BLaER1 (cell line): ENCODE results near the gene VOPP1.

Experiments
- H3K27ac ChIP-seq: shearing (Covaris generic); formaldehyde crosslinking; 2 replicates; pipeline ENCODE4 v1.8.1; 2022
- H3K27me3 ChIP-seq: shearing (Covaris generic); formaldehyde crosslinking; 2 replicates; pipeline ENCODE4 v1.8.1; 2022
- H3K36me3 ChIP-seq: shearing (Covaris generic); formaldehyde crosslinking; 2 replicates; pipeline ENCODE4 v1.8.1; 2022
- H3K4me1 ChIP-seq: shearing (Covaris generic); formaldehyde crosslinking; 2 replicates; pipeline ENCODE4 v1.8.1; 2022
- H3K4me2 ChIP-seq: shearing (Covaris generic); formaldehyde crosslinking; 2 replicates; pipeline ENCODE4 v1.8.1; 2022
- H3K4me3 ChIP-seq: shearing (Covaris generic); formaldehyde crosslinking; 2 replicates; pipeline ENCODE4 v1.8.1; 2022
- H3K9ac ChIP-seq: shearing (Covaris generic); formaldehyde crosslinking; 2 replicates; pipeline ENCODE4 v1.8.1; 2022
- H3K9me3 ChIP-seq: shearing (Covaris generic); formaldehyde crosslinking; 2 replicates; pipeline ENCODE4 v1.8.1; 2022
- H4K20me1 ChIP-seq: shearing (Covaris generic); formaldehyde crosslinking; 2 replicates; pipeline ENCODE4 v1.8.1; 2022
- Cebpa-rat ChIP-seq: shearing (Covaris generic); IDR thresholded peaks from 2 replicates; pipeline ENCODE4 v1.8.1; 2022

The VOPP1 gene

GRCh38 chr7:55468495-55468894 is 103.8 kb downstream of the VOPP1 start:
- H3K27ac ChIP-seq = no peak overlapping the region
- no peaks in the 10 kb centered on the region for H3K27me3 ChIP-seq
- peaks cover 24% of the 10 kb centered on the region for H3K4me1 ChIP-seq
- H3K4me3 ChIP-seq = no peak overlapping the region
- H4K20me1 ChIP-seq = no peaks in the 10 kb centered on the region
- H3K4me2 ChIP-seq = no peak overlapping the region
- no peak overlapping the region for H3K9ac ChIP-seq
- H3K36me3 ChIP-seq = peaks cover 56% of the 10 kb centered on the region
- no peak for TF ChIP-seq Cebpa-rat
- H3K9me3 ChIP-seq = peaks cover 32% of the 10 kb centered on the region

GRCh38 chr7:55467047-55467593 is 105.2 kb downstream of the VOPP1 start:
- H3K4me2 ChIP-seq = no peak overlapping the region
- peaks cover 46% of the 10 kb centered on the region for H3K9me3 ChIP-seq
- H3K4me3 ChIP-seq = no peak overlapping the region
- H3K4me1 ChIP-seq = peaks cover 24% of the 10 kb centered on the region
- H3K27me3 ChIP-seq = no peaks in the 10 kb centered on the region
- H3K27ac ChIP-seq = no peak overlapping the region
- no peak for TF ChIP-seq Cebpa-rat
- peaks cover 52% of the 10 kb centered on the region for H3K36me3 ChIP-seq
- no peak overlapping the region for H3K9ac ChIP-seq
- no peaks in the 10 kb centered on the region for H4K20me1 ChIP-seq

GRCh38 chr7:55465691-55466090 is 106.6 kb downstream of the VOPP1 start:
- H3K27ac ChIP-seq = no peak overlapping the region
- H3K4me3 ChIP-seq = no peak overlapping the region
- H4K20me1 ChIP-seq = no peaks in the 10 kb centered on the region
- peaks cover 58% of the 10 kb centered on the region for H3K9me3 ChIP-seq
- H3K4me1 ChIP-seq = peaks cover 23% of the 10 kb centered on the region
- no peaks in the 10 kb centered on the region for H3K27me3 ChIP-seq
- H3K4me2 ChIP-seq = no peak overlapping the region
- TF ChIP-seq Cebpa-rat = no peak
- no peak overlapping the region for H3K9ac ChIP-seq
- H3K36me3 ChIP-seq = peaks cover 52% of the 10 kb centered on the region

GRCh38 chr7:55464422-55464821 is 107.9 kb downstream of the VOPP1 start:
- H3K27ac ChIP-seq = no peak overlapping the region
- H3K27me3 ChIP-seq = no peaks in the 10 kb centered on the region
- no peak overlapping the region for H3K9ac ChIP-seq
- H3K4me3 ChIP-seq = no peak overlapping the region
- no peaks in the 10 kb centered on the region for H4K20me1 ChIP-seq
- no peak overlapping the region for H3K4me2 ChIP-seq
- peaks cover 11% of the 10 kb centered on the region for H3K4me1 ChIP-seq
- H3K9me3 ChIP-seq = peaks cover 61% of the 10 kb centered on the region
- peaks cover 52% of the 10 kb centered on the region for H3K36me3 ChIP-seq
- TF ChIP-seq Cebpa-rat = no peak

GRCh38 chr7:55463686-55464262 is 108.5 kb downstream of the VOPP1 start:
- no peak for TF ChIP-seq Cebpa-rat
- no peak overlapping the region for H3K27ac ChIP-seq
- H3K4me1 ChIP-seq = peaks cover 6% of the 10 kb centered on the region; the same call in 1 of the 2 replicates
- no peak overlapping the region for H3K9ac ChIP-seq
- no peak overlapping the region for H3K4me3 ChIP-seq
- H3K4me2 ChIP-seq = no peak overlapping the region
- no peaks in the 10 kb centered on the region for H4K20me1 ChIP-seq
- peaks cover 56% of the 10 kb centered on the region for H3K36me3 ChIP-seq
- H3K27me3 ChIP-seq = no peaks in the 10 kb centered on the region
- peaks cover 68% of the 10 kb centered on the region for H3K9me3 ChIP-seq

- Histone ChIP-seq H3K4me3 (no peak overlapping the region), H4K20me1 (no peaks in the 10 kb centered on the region), H3K9me3 (peaks cover 49% of the 10 kb centered on the region), H3K9ac (no peak overlapping the region), H3K4me2 (peak overlapping the region; percentile 68), H3K27me3 (no peaks in the 10 kb centered on the region), H3K27ac (0 out of 2 replicates have a peak overlapping the region, but pooled peaks have one; percentile 16), H3K36me3 (peaks cover 3% of the 10 kb centered on the region; the same call in 1 of the 2 replicates), H3K4me1 (peaks cover 21% of the 10 kb centered on the region)
- no peak for TF ChIP-seq Cebpa-rat
Observed at GRCh38 chr7:55458351-55458750, 114.0 kb downstream of the VOPP1 start.

GRCh38 chr7:55457801-55458200 is 114.5 kb downstream of the VOPP1 start:
- H4K20me1 ChIP-seq = no peaks in the 10 kb centered on the region
- TF ChIP-seq Cebpa-rat = no peak

GRCh38 chr7:55452971-55453370 is 119.3 kb downstream of the VOPP1 start:
- Histone ChIP-seq H3K9me3 (peaks cover 25% of the 10 kb centered on the region), H3K27ac (no peak overlapping the region), H3K4me1 (peaks cover 12% of the 10 kb centered on the region), H3K36me3 (peaks cover 11% of the 10 kb centered on the region; the same call in 1 of the 2 replicates), H3K4me3 (no peak overlapping the region), H3K27me3 (no peaks in the 10 kb centered on the region), H3K4me2 (no peak overlapping the region), H4K20me1 (no peaks in the 10 kb centered on the region), H3K9ac (no peak overlapping the region)
- TF ChIP-seq Cebpa-rat = no peak

More at GRCh38 chr7:55457801-55458200, 114.5 kb downstream of the VOPP1 start:
- peaks cover 21% of the 10 kb centered on the region for H3K4me1 ChIP-seq
- peak overlapping the region; percentile 16 for H3K27ac ChIP-seq
- H3K9me3 ChIP-seq = peaks cover 43% of the 10 kb centered on the region
- H3K4me2 ChIP-seq = peak overlapping the region; percentile 68
- H3K4me3 ChIP-seq = no peak overlapping the region
- peaks cover 3% of the 10 kb centered on the region; the same call in 1 of the 2 replicates for H3K36me3 ChIP-seq
- no peaks in the 10 kb centered on the region for H3K27me3 ChIP-seq
- no peak overlapping the region for H3K9ac ChIP-seq

GRCh38 chr7:55449992-55450535 is 122.2 kb downstream of the VOPP1 start:
- Histone ChIP-seq H4K20me1 (no peaks in the 10 kb centered on the region), H3K4me1 (peaks cover 10% of the 10 kb centered on the region), H3K27ac (no peak overlapping the region), H3K27me3 (no peaks in the 10 kb centered on the region), H3K9ac (no peak overlapping the region), H3K36me3 (peaks cover 11% of the 10 kb centered on the region; the same call in 1 of the 2 replicates), H3K4me2 (no peak overlapping the region), H3K4me3 (no peak overlapping the region), H3K9me3 (peaks cover 14% of the 10 kb centered on the region)
- TF ChIP-seq Cebpa-rat = no peak

- peaks cover 12% of the 10 kb centered on the region for H3K9me3 ChIP-seq
- H3K36me3 ChIP-seq = peaks cover 11% of the 10 kb centered on the region; the same call in 1 of the 2 replicates
- no peak overlapping the region for H3K4me3 ChIP-seq
- no peak overlapping the region for H3K27ac ChIP-seq
- no peak overlapping the region for H3K9ac ChIP-seq
- no peak for TF ChIP-seq Cebpa-rat
- H4K20me1 ChIP-seq = no peaks in the 10 kb centered on the region
- H3K4me2 ChIP-seq = no peak overlapping the region
- H3K4me1 ChIP-seq = peaks cover 10% of the 10 kb centered on the region
- no peaks in the 10 kb centered on the region for H3K27me3 ChIP-seq
Observed at GRCh38 chr7:55449205-55449991, 122.9 kb downstream of the VOPP1 start.
